ENCODE data around the gene GPATCH8. TPM values are rescaled to one million over a fixed set of nuclear protein-coding genes. Genes with fewer than 3 reads are reported as not detected.
A peak's percentile ranks its signal among the peaks of the same experiment; 100 is the strongest.
"Not testable (repeated sequence)": the region's sequence is repeated elsewhere in the genome, so short reads cannot be mapped to it uniquely, and the experiment has no call there.

Gene GPATCH8
- polyA plus RNA-seq, 6 donors from 2014 or later = 9.9 to 79.3 (median 38.6) TPM

GRCh38 chr17:44394112-44394511 lies 109.1 kb downstream of the GPATCH8 start:
- H3K4me1 Mint-ChIP-seq = peaks cover 17 to 22% (median 19%) of the 10 kb centered on the region in 3 donors
- not testable (repeated sequence) for H3K9me3 Mint-ChIP-seq; H3K4me3 Mint-ChIP-seq; DNase-seq; H3K27ac Mint-ChIP-seq; ATAC-seq (ENCODE audit: low read depth in 2 of 2)
- H3K27me3 Mint-ChIP-seq = peaks cover 6 to 16% (median 8%) of the 10 kb centered on the region in 3 donors
- H3K36me3 Mint-ChIP-seq = peaks cover 4 to 30% of the 10 kb centered on the region in 2 donors

DNA sequence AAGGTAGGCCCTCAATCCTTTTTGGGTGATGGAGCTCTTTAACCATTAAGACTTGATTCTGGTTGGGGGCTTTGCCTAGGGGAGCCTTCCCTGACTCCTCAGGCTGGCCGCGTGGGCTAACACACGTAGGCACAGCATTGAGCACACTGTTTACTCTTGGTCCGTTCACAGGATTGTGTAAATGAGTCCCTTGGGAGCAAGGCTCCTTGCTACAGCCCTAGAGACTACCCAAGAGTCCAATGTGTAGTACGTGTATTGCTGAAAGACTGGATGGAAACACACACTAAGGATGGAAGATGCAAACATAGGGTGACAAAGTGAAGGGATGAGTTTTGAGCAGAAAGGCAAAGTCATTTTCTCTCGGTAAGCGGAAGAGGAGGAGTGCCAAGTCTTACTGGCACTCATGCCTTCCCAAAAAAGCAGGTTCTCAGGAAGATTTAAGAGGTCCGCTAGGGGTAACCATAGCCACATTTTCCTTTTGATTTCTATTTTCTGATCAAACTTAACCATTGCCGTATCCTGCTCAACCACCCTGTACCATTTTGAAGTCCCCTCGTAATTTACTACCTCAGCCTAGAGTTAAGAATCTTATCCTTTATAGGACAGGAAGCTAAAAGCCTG lies 112.8 kb downstream of the GPATCH8 start:
- Mint-ChIP-seq H3K36me3 (peaks cover 0 to 6% of the 10 kb centered on the region in 2 donors), H3K4me1 (peaks cover 12 to 22% (median 14%) of the 10 kb centered on the region in 3 donors), H3K9me3 (peaks cover 0 to 2% (median 0%) of the 10 kb centered on the region in 7 donors), H3K4me3 (no peak overlapping the region), H3K27ac (no peak overlapping the region), H3K27me3 (peaks cover 11 to 23% (median 17%) of the 10 kb centered on the region in 3 donors)
- ATAC-seq (ENCODE audit: low read depth in 2 of 2) (no peak), DNase-seq (no peak)

DNA sequence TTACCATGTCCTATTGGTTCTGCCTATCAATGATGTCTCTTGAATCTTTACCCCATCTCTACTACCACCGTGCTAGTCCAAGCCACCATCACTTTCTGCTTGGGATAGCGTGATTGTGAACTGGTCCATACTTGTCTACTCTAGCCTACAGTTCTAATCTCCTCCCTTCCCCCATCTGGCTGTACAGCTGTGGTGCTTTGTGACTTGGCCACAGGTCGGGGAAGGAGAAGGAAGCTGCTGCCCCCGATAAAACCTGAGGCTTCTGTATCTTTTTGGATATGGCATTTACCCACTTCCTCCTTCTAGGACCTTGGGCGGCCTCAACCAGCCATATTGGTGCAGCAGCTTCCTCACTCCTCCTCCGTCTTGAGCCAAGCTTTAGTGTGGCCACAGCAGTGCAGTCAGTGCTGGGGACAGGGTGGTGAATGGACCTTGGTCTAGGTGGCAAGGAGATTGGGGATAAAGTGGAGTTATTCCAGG lies 113.4 kb downstream of the GPATCH8 start:
- H3K27me3 Mint-ChIP-seq = peaks cover 11 to 27% (median 17%) of the 10 kb centered on the region in 3 donors
- DNase-seq (no peak), ATAC-seq (ENCODE audit: low read depth in 2 of 2) (peak in 1 of 2 donors; percentile 34)
- peaks cover 14 to 26% (median 16%) of the 10 kb centered on the region in 3 donors for H3K4me1 Mint-ChIP-seq
- H3K4me3 Mint-ChIP-seq = peak overlapping the region in 2 of 8 donors; percentile 32 to 53
- no peak overlapping the region for H3K27ac Mint-ChIP-seq
- peaks cover 0 to 6% of the 10 kb centered on the region in 2 donors for H3K36me3 Mint-ChIP-seq
- peaks cover 0 to 2% (median 0%) of the 10 kb centered on the region in 7 donors for H3K9me3 Mint-ChIP-seq

DNA sequence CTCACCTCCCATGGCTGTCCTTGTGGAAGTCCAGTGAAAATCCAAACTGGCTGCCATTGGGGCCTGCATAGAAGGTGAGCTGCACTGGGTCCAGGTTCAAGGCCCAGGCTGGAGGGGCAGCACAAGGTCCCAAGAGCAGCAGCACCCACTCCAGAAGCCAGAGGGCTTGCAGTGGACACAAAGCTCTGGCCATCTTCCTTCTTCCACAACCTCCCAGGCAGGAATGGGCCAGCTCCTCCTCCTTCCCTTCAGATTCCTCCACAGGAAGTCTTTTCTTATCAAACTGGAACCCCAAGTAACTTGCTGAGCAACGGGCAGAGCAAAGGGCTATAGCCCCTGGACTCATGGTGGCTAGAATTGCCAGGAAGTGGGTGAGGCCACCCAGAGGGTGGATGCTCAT lies 113.9 kb downstream of the GPATCH8 start, which contains the start of gene ITGA2B:
TSS of gene ITGA2B (minus strand) at position 369 of the 400 bp plus-strand sequence. CDS start at position 193, 176 bp downstream.
- peaks cover 11 to 32% (median 17%) of the 10 kb centered on the region in 3 donors for H3K27me3 Mint-ChIP-seq
- DNase-seq = no peak
- H3K27ac Mint-ChIP-seq = no peak within 1 kb of the TSS
- peaks cover 14 to 26% (median 21%) of the 10 kb centered on the region in 3 donors for H3K4me1 Mint-ChIP-seq
- peaks cover 0 to 6% of the 10 kb centered on the region in 2 donors for H3K36me3 Mint-ChIP-seq
- H3K4me3 Mint-ChIP-seq = peak within 1 kb of the TSS in 2 of 8 donors; percentile 32 to 53
- H3K9me3 Mint-ChIP-seq = peaks cover 0 to 2% (median 0%) of the 10 kb centered on the region in 7 donors
- ATAC-seq (ENCODE audit: low read depth in 2 of 2) = no peak

GRCh38 chr17:44387804-44388203 lies 115.4 kb downstream of the GPATCH8 start:
- Mint-ChIP-seq H3K27ac (peak overlapping the region in 1 of 6 donors; percentile 64), H3K36me3 (peaks cover 0 to 6% of the 10 kb centered on the region in 2 donors), H3K27me3 (peaks cover 15 to 47% (median 27%) of the 10 kb centered on the region in 3 donors), H3K4me3 (peak overlapping the region in 2 of 8 donors; percentile 26 to 69), H3K4me1 (peaks cover 14 to 29% (median 22%) of the 10 kb centered on the region in 3 donors), H3K9me3 (peaks cover 0 to 2% (median 0%) of the 10 kb centered on the region in 7 donors)
- ATAC-seq (ENCODE audit: low read depth in 2 of 2) = no peak
- no peak for DNase-seq

- peaks cover 15 to 60% (median 40%) of the 10 kb centered on the region in 3 donors for H3K27me3 Mint-ChIP-seq
- ATAC-seq (ENCODE audit: low read depth in 2 of 2) = no peak
- peak overlapping the region in 7 of 8 donors; percentile 68 to 88 (median 74) for H3K4me3 Mint-ChIP-seq
- DNase-seq = no peak
- H3K36me3 Mint-ChIP-seq = peaks cover 0 to 6% of the 10 kb centered on the region in 2 donors
- H3K9me3 Mint-ChIP-seq = peaks cover 0 to 2% (median 0%) of the 10 kb centered on the region in 7 donors
- H3K4me1 Mint-ChIP-seq = peaks cover 14 to 29% (median 22%) of the 10 kb centered on the region in 3 donors
- peak overlapping the region in 1 of 6 donors; percentile 50 for H3K27ac Mint-ChIP-seq
Measured at GRCh38 chr17:44386182-44386525, 117.1 kb downstream of the GPATCH8 start.

DNA sequence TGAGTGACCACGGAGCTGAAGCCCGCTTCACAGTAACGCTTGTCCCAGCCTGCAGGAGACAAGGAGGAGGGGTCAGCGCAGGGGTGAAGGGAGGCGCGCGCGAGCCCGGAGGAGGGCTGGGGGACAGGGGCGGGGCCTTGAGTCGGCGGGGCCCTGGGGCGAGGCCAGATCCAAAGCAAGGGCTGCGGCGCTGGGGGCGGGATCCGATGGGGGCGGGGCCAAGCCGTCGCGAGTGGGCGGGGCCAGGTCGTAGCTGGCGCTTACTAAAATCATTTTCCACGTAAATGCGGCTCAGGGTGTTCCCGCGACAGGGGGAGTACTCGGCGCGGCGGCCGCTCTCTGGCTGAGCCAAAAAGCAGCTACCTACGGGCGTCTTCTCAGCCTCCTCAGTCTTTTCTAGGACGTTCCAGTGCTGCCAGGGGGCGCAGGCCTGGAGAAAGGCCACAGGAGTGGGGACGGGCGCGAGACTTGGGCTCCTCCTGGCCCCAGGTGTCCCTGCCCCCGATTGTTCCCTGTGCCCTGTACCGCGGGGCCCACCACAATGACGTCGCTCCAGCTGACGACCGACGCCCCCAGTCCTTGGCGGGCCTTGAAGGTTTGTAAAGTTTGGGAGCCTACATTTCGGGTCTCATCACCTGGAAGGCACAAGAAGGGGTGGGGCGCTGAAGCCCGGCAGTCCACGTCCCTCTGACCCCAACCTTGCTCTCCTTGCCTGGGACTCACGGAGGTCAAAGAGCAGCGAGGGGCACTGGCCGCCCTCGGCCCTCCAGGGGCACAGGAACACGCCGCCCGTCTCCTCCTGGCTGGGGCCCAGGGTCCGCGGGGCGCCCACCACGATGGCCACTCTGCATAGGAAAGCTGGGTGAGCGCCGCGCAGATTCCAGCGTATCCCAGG lies 117.7 kb downstream of the GPATCH8 start:
- peaks cover 0 to 6% of the 10 kb centered on the region in 2 donors for H3K36me3 Mint-ChIP-seq

GRCh38 chr17:44384823-44385286 lies 118.4 kb downstream of the GPATCH8 start:
- Mint-ChIP-seq H3K4me1 (peaks cover 13 to 23% (median 17%) of the 10 kb centered on the region in 3 donors), H3K4me3 (peak overlapping the region; percentile 68 to 90 (median 82)), H3K9me3 (peaks cover 0 to 2% (median 0%) of the 10 kb centered on the region in 7 donors), H3K36me3 (peaks cover 0 to 6% of the 10 kb centered on the region in 2 donors), H3K27ac (peak overlapping the region in 1 of 6 donors; percentile 61), H3K27me3 (peaks cover 15 to 60% (median 32%) of the 10 kb centered on the region in 3 donors)
- DNase-seq (no peak), ATAC-seq (ENCODE audit: low read depth in 2 of 2) (peak; percentile 27)

More for the DNA sequence above, 117.7 kb downstream of the GPATCH8 start:
- Mint-ChIP-seq H3K4me3 (peak overlapping the region; percentile 68 to 90 (median 82)), H3K4me1 (peaks cover 14 to 29% (median 22%) of the 10 kb centered on the region in 3 donors), H3K27me3 (peaks cover 15 to 60% (median 38%) of the 10 kb centered on the region in 3 donors), H3K27ac (peak overlapping the region in 2 of 6 donors; percentile 50 to 61), H3K9me3 (peaks cover 0 to 2% (median 0%) of the 10 kb centered on the region in 7 donors)
- ATAC-seq (ENCODE audit: low read depth in 2 of 2) (peak; percentile 85), DNase-seq (peak; percentile 58)

DNA sequence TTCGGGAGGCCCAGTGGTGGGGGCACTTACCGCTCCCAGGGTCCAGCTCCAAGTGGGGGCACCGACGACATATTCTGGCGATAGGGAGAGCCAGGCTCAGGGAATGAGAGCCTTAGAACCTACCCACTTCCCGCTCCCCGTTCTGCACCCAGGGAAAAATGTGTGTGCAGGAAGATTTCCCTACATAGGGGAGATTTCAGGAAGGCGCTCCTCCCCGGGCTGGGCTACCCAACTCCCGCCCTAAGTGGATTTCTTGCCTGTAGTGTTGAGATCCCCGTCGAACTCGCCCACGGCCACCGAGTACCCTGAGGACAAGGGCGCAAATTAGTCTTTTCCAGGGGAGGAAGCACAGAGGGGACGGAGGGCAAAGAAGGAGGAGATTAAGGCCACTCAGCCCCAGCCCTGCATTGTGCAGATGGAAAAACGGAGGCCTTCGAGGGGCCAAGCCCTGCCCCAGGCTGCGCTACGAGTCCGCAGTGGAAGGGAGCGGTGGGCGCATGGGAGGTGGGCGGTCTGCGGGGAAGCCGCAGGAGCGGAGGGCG lies 118.9 kb downstream of the GPATCH8 start:
- Mint-ChIP-seq H3K9me3 (peaks cover 0 to under 1% (median 0%) of the 10 kb centered on the region in 7 donors), H3K4me1 (peaks cover 8 to 18% (median 12%) of the 10 kb centered on the region in 3 donors), H3K4me3 (peak overlapping the region in 7 of 8 donors; percentile 22 to 86 (median 68)), H3K27ac (peak overlapping the region in 3 of 6 donors; percentile 10 to 61 (median 24)), H3K27me3 (peaks cover 10 to 55% (median 27%) of the 10 kb centered on the region in 3 donors), H3K36me3 (peaks cover 0 to 2% of the 10 kb centered on the region in 2 donors)
- ATAC-seq (ENCODE audit: low read depth in 2 of 2) = no peak
- no peak for DNase-seq

DNA sequence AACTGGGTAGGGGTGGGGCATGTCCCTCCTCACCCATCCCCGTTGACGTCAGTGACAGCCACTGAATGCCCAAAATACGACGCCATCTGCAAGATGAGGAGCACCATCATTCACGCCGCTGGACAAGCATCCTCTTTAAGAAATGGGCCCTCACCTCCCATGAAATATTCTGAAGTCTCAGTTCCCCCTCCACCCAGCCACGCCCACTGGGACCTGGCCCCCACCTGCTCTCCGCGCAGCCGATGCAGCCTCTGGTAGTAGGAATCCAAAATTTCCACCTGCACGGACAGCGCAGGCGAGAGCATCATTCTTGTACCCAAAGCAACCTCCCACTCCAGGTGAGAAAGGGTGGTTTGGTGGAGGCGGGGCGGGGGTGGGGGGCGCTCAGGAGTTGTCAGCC lies 119.3 kb downstream of the GPATCH8 start:
- Mint-ChIP-seq H3K4me1 (peaks cover 6 to 16% (median 11%) of the 10 kb centered on the region in 3 donors), H3K36me3 (no peaks in the 10 kb centered on the region), H3K27ac (no peak overlapping the region), H3K4me3 (peak overlapping the region in 2 of 8 donors; percentile 39), H3K27me3 (peaks cover 9 to 50% (median 24%) of the 10 kb centered on the region in 3 donors), H3K9me3 (no peaks in the 10 kb centered on the region)
- DNase-seq = no peak
- ATAC-seq (ENCODE audit: low read depth in 2 of 2) = no peak

GRCh38 chr17:44383363-44383762 lies 119.8 kb downstream of the GPATCH8 start:
- Mint-ChIP-seq H3K27ac (peak overlapping the region in 2 of 6 donors; percentile 63 to 90), H3K9me3 (no peaks in the 10 kb centered on the region), H3K36me3 (no peaks in the 10 kb centered on the region), H3K4me1 (peaks cover 6 to 16% (median 11%) of the 10 kb centered on the region in 3 donors), H3K4me3 (peak overlapping the region in 1 of 8 donors; percentile 39), H3K27me3 (peaks cover 9 to 53% (median 29%) of the 10 kb centered on the region in 3 donors)
- DNase-seq = no peak
- no peak for ATAC-seq (ENCODE audit: low read depth in 2 of 2)

DNA sequence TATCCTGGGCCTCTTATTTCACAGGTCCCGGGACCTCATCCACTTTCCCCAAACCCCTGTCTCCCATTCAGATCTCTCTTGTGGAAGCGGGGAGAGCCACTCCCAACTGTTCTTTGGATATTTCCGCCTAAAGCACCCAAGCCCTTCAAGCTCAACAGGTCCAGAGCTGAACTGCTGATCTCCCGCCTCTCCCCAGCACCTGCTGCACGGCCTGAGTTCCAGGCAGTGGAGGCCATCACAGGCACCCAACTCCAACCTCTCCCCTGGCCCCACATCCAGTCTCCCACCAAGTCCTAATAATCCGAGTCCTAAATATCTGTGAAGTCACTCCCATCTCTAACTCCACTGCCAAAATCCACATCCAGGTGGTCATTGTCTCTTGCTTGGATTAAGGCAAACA lies 120.3 kb downstream of the GPATCH8 start:
- Mint-ChIP-seq H3K27me3 (peaks cover 9 to 56% (median 33%) of the 10 kb centered on the region in 3 donors), H3K27ac (peak overlapping the region in 2 of 6 donors; percentile 63 to 90), H3K4me3 (peak overlapping the region in 1 of 8 donors; percentile 13), H3K4me1 (peaks cover 6 to 15% (median 11%) of the 10 kb centered on the region in 3 donors), H3K36me3 (no peaks in the 10 kb centered on the region), H3K9me3 (no peaks in the 10 kb centered on the region)
- ATAC-seq (ENCODE audit: low read depth in 2 of 2) = no peak
- DNase-seq = no peak
